HFFc6 (cell line): Measurements from ENCODE around the gene MYLK. TPM values are rescaled to one million over a fixed set of nuclear protein-coding genes. Genes with fewer than 3 reads are reported as not detected.
A peak's percentile ranks its signal among the peaks of the same experiment; 100 is the strongest.

Experiments
- DNase-seq: peaks from one replicate; pipeline ENCODE4 v3.0.0-alpha.2; 2018
- H3K27ac Mint-ChIP-seq: 2 replicates; pipeline ENCODE4 v1.8.0; 2020; ENCODE audit warnings: mild to moderate bottlenecking, mixed read lengths
- H3K27me3 Mint-ChIP-seq: 2 replicates; pipeline ENCODE4 v1.8.0; 2021; ENCODE audit warnings: mild to moderate bottlenecking, moderate library complexity, mixed read lengths; ENCODE audit not compliant: insufficient read depth
- H3K36me3 Mint-ChIP-seq: 2 replicates; pipeline ENCODE4 v1.8.0; 2021; ENCODE audit warnings: low read depth, mixed read lengths
- H3K4me1 Mint-ChIP-seq: 2 replicates; pipeline ENCODE4 v1.8.0; 2020; ENCODE audit warnings: low read depth, mixed read lengths
- H3K4me3 Mint-ChIP-seq: 2 replicates; pipeline ENCODE4 v1.8.0; 2020; ENCODE audit warnings: mild to moderate bottlenecking, moderate library complexity, mixed read lengths
- H3K9me3 Mint-ChIP-seq: 2 replicates; pipeline ENCODE4 v1.8.0; 2020; ENCODE audit warnings: mild to moderate bottlenecking, mixed read lengths
- total RNA-seq, 6 experiments: library from RNA; stranded (reverse); fragmentation: NEBNext Ultra II Directional; extraction: Animal tissue kit (Norgen Biotek cat#: 25700); gene quantifications; 2 replicates in 1 of 6; 3 replicates in 5 of 6; pipeline ENCODE4 v1.2.3, GENCODE V29; 2021
- TF ChIP-seq, protein P1 (sequence below): fragments of 200-600 bp; sonication (generic); IDR thresholded peaks from 2 replicates; pipeline ENCODE4 v1.5.0; 2021; ENCODE audit warnings: antibody characterized with exemption, mild to moderate bottlenecking

MYLK gene
- total RNA-seq, 6 experiments from 2014 or later, result 296 to 431 (median 335) TPM

DNA sequence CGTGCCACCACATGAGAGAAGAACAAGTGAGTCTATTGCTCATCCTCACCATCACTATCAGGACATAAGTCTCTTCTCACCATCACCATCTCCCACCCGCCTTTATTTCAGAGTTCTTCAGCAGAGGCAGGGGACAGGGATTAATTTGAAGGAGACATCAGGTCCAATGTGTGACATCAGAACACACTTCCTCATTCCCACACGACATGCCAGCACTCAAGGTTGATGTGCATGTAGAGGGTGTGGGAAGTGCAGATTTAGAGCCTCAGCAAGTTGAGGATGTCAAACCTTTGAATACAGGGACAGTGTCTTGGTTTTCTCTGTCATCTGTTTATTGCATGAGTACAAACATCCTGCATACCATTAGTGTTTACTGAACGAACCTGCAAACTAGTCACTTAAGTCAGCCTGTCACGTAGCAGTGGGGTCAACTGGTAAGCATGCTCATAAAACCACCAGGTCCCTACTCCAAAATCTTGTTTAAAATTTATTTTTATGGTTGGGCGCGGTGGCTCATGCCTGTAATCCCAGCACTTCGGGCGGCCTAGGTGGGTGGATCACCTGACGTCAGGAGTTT, 104.4 kb downstream of the MYLK start:
- Mint-ChIP-seq H3K27ac (peak overlapping the region; percentile 34), H3K27me3 (peaks cover 9% of the 10 kb centered on the region; the same call in 1 of the 2 replicates), H3K9me3 (no peaks in the 10 kb centered on the region; the same call in 1 of the 2 replicates), H3K36me3 (peaks cover 74% of the 10 kb centered on the region), H3K4me3 (no peak overlapping the region), H3K4me1 (peaks cover 89% of the 10 kb centered on the region)
- no peak for DNase-seq
- TF ChIP-seq, protein P1, sequence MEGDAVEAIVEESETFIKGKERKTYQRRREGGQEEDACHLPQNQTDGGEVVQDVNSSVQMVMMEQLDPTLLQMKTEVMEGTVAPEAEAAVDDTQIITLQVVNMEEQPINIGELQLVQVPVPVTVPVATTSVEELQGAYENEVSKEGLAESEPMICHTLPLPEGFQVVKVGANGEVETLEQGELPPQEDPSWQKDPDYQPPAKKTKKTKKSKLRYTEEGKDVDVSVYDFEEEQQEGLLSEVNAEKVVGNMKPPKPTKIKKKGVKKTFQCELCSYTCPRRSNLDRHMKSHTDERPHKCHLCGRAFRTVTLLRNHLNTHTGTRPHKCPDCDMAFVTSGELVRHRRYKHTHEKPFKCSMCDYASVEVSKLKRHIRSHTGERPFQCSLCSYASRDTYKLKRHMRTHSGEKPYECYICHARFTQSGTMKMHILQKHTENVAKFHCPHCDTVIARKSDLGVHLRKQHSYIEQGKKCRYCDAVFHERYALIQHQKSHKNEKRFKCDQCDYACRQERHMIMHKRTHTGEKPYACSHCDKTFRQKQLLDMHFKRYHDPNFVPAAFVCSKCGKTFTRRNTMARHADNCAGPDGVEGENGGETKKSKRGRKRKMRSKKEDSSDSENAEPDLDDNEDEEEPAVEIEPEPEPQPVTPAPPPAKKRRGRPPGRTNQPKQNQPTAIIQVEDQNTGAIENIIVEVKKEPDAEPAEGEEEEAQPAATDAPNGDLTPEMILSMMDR, result no peak

DNA sequence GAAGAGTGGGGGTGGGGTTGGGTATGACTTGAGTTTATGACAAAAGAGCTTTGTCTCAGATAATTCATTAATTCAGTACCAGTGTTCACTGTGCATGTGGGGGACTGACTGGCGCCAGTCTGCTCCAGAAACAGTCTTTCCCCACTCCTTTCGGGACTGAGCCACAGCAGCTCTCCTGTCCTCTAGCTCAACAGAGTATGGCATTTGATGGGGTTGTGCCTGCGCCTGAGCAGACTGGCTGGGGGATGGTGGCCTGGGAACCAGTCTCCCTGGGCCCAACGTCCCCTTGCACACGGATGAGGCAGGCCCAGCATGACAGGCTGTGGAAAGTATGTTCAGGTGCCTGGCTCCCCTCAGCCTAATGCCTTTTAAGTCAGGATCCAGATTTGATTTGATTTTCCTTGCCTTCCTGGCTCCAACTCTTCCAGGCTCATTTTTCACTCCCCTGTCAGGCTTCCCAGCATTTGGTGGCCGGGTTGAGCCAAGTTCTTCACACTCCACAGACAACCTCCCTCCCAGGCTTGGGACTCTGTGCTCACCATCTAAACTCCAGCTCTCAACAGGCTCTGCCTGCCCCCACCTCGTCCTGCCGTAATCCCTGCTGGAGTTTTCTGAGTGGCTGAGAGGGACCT, 105.0 kb downstream of the MYLK start:
- no peaks in the 10 kb centered on the region; the same call in 1 of the 2 replicates for H3K9me3 Mint-ChIP-seq
- peaks cover 6% of the 10 kb centered on the region for H3K27me3 Mint-ChIP-seq
- H3K36me3 Mint-ChIP-seq, result peaks cover 67% of the 10 kb centered on the region
- TF ChIP-seq, protein P1, result no peak
- peak overlapping the region; percentile 34 for H3K27ac Mint-ChIP-seq
- peaks cover 89% of the 10 kb centered on the region for H3K4me1 Mint-ChIP-seq
- no peak for DNase-seq
- H3K4me3 Mint-ChIP-seq, result no peak overlapping the region; the same call in 1 of the 2 replicates

DNA sequence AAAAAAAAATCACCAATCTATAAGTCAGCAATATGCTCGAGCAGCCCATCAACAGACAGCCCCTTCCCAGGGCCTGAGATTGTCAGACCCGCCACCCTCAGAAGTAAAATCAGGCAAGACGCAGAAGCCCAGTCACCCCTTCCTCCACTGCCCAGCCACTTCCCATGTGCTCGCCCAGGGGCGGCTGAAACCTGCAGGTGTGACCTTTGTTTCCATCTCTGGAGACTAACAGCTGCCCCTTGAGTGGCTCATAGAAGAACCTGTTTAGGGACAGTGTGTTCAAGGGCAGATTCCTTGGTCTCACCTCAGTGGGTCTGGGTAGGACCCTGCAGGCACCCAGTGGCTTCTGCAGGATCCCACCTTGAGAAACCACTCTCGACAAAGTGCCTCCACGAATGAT, 105.6 kb downstream of the MYLK start:
- no peak for DNase-seq
- Mint-ChIP-seq H3K27me3 (peaks cover 9% of the 10 kb centered on the region), H3K36me3 (peaks cover 61% of the 10 kb centered on the region), H3K9me3 (no peaks in the 10 kb centered on the region; the same call in 1 of the 2 replicates), H3K4me1 (peaks cover 89% of the 10 kb centered on the region), H3K4me3 (no peak overlapping the region; the same call in 1 of the 2 replicates), H3K27ac (peak overlapping the region; percentile 58)
- TF ChIP-seq, protein P1, result no peak

DNA sequence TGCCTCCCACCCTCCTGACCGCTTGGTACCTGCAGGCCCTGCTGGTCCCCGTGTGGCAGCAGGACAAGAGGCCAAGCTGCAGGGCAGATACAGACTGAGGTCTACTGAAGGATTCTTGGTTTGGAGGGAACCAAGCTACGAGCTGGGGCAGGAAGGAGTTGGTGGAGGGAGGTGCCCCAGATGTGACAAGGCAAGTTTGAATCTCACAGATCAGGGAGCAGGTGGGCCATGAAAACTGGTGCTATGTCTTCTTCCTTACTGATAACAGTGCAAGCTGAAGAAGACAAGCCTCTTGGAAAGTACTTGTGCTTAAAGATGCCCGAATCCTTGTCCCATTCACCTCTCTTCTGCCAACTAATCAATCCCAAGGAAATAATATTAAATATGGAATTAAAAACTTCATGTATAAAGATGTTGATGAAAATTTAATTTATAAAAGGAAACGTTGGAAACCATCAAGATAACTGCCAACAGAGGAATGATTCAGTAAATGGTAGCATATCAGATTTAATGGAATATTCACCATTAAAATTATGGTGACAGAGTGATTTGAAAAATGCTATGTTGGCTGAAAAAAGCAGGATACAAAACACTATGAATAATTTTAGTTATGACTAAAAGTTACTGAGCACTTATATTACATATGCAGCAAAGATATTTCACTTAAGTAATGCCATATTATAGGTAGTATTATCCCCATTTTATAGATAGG, 107.9 kb downstream of the MYLK start:
- no peak for DNase-seq

DNA sequence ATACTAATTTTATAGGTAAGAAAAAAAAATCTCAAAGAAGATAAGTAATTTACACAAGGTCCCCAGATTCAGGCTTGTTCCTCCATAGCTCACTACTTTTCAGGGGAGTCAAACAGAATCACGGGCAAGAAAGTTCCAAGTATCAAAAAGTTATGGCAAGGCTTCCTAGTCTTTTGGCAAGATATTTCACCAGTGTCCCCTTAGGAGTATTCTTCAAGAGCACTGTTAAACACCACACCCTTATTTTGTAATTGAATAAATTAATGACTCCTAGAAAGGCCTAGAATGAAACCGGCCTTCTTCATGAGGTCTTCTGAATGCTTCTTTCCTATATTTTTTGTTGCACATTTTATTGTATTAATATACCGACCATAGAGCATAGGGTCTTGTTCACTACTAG, 109.7 kb downstream of the MYLK start:
- Mint-ChIP-seq H3K4me1 (peaks cover 87% of the 10 kb centered on the region), H3K27ac (peak overlapping the region; percentile 88), H3K4me3 (peak overlapping the region; percentile 65; the same call in 1 of the 2 replicates), H3K36me3 (peaks cover 65% of the 10 kb centered on the region), H3K9me3 (no peaks in the 10 kb centered on the region; the same call in 1 of the 2 replicates), H3K27me3 (peaks cover 11% of the 10 kb centered on the region)
- DNase-seq, result no peak
- TF ChIP-seq, protein P1, result no peak

More for the DNA sequence above, 107.9 kb downstream of the MYLK start:
- Mint-ChIP-seq H3K36me3 (peaks cover 59% of the 10 kb centered on the region), H3K9me3 (no peaks in the 10 kb centered on the region; the same call in 1 of the 2 replicates), H3K4me3 (no peak overlapping the region), H3K27me3 (peaks cover 11% of the 10 kb centered on the region), H3K4me1 (peaks cover 84% of the 10 kb centered on the region), H3K27ac (peak overlapping the region; percentile 58)
- TF ChIP-seq, protein P1, result no peak
